Transverse colon (tissue), 4 donors: ENCODE results near the gene WDR86.

Experiments
- EP300 ChIP-seq: sonication (generic); formaldehyde crosslinking; IDR thresholded peaks from one replicate; pipeline ENCODE4 v1.6.1; 2017; ENCODE audit warnings: antibody characterized with exemption, low read depth
- POLR2AphosphoS5 ChIP-seq, 3 donors: sonication (generic); formaldehyde crosslinking; IDR thresholded peaks; one replicate each; pipeline ENCODE4 v1.6.1; 2016; ENCODE audit warnings: antibody characterized with exemption in 3 of 3
- TF ChIP-seq, protein P1 (sequence below), 5 experiments: fragments of 200-600 bp in 3 of 5; fragments of 450-650 bp in 2 of 5; sonication (generic) in 3 of 5; IDR thresholded peaks; 1 replicate in 2 of 5; 2 replicates in 3 of 5; pipeline ENCODE4 v1.5.1; 2016 to 2017; ENCODE audit warnings: antibody characterized with exemption in 5 of 5, inconsistent platforms in 3 of 5, mild to moderate bottlenecking in 2 of 5, moderate library complexity in 1 of 5

DNA sequence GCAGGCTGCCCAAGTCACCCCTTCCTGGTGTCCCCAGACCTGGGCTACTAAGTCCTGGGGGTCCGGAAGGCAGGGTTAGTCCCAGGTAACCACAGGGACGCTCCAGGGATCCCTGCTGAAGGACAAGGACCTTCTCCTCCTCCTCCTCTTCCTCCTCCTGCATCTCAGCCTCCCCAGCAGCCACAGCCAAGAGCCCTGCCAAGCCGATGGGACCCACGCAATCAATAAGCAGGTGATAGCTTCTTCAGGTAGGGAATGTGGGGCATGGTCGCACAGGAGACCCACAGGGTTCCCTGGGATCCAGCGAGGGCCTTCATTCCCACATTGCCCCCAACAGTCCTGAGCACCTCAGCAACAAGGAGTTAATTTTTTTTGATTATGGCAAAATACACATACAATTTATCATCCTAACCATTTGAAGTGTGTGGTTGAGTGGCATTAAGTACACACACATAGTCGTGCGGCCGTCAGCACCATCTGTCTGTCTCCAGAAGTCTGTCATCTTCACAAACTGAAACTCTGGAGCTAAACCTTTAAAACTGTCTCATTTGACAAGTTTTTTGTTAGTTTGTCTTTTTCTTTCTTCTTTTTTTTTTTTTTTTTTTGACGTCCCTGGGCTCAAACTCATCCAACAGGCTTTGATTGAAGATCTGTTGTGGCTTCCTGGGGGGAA, 18.0 kb upstream of the WDR86 start:
- TF ChIP-seq, protein P1, sequence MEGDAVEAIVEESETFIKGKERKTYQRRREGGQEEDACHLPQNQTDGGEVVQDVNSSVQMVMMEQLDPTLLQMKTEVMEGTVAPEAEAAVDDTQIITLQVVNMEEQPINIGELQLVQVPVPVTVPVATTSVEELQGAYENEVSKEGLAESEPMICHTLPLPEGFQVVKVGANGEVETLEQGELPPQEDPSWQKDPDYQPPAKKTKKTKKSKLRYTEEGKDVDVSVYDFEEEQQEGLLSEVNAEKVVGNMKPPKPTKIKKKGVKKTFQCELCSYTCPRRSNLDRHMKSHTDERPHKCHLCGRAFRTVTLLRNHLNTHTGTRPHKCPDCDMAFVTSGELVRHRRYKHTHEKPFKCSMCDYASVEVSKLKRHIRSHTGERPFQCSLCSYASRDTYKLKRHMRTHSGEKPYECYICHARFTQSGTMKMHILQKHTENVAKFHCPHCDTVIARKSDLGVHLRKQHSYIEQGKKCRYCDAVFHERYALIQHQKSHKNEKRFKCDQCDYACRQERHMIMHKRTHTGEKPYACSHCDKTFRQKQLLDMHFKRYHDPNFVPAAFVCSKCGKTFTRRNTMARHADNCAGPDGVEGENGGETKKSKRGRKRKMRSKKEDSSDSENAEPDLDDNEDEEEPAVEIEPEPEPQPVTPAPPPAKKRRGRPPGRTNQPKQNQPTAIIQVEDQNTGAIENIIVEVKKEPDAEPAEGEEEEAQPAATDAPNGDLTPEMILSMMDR (IDR thresholded peaks at IDR 0.05) = no peak
- TF ChIP-seq EP300 = no peak
- TF ChIP-seq POLR2AphosphoS5 (IDR thresholded peaks at IDR 0.05) = no peak
